IMR-90 (cell line): ENCODE data around the gene RASGRP3. TPM values are rescaled to one million over a fixed set of nuclear protein-coding genes. Genes with fewer than 3 reads are reported as not detected.
A peak's percentile ranks its signal among the peaks of the same experiment; 100 is the strongest.

Source experiments
- ATAC-seq: fragments of 200-7000 bp; cut with Tn5 transposase; 2 replicates; pipeline ENCODE4 v1.9.1; 2020; ENCODE audit warnings: low read depth, mild to moderate bottlenecking, moderate library complexity
- BruUV-seq: library from RNA; stranded (reverse); fragments of 400-500 nt; replicated peaks from 2 replicates; lab custom pipeline; 2021; lab: Mats Ljungman, UMichigan
- CTCF ChIA-PET: fragments of 300-600 bp; formaldehyde crosslinking; extraction: SDS; loops from one replicate; lab custom pipeline; 2021; ENCODE audit warnings: antibody characterized with exemption; lab: Yijun Ruan, JAX
- POLR2A ChIA-PET: fragments of 300-600 bp; sonication (Branson Sonifier 250); formaldehyde crosslinking; loops from one replicate; lab custom pipeline; 2022; ENCODE audit warnings: antibody characterized with exemption; ENCODE audit not compliant: unreplicated experiment; lab: Charles Lee
- DNase-seq: peaks from one replicate; pipeline ENCODE4 v3.0.0; 2013
- H2AFZ ChIP-seq: replicated peaks from 2 replicates; pipeline ENCODE3; 2013; ENCODE audit warnings: low read length, mild to moderate bottlenecking; ENCODE audit not compliant: poor library complexity
- H2AK5ac ChIP-seq: 2 replicates; pipeline ENCODE4 v1.6.1; 2013; ENCODE audit warnings: low read depth, low read length, inconsistent platforms
- H2AK9ac ChIP-seq: replicated peaks from 2 replicates; pipeline ENCODE3; 2013; ENCODE audit warnings: mild to moderate bottlenecking, low read depth, low read length, moderate library complexity; ENCODE audit not compliant: poor library complexity
- H2BK120ac ChIP-seq: 2 replicates; pipeline ENCODE4 v1.6.1; 2013; ENCODE audit warnings: low read depth, low read length, inconsistent platforms
- H2BK15ac ChIP-seq: 3 replicates; pipeline ENCODE4 v1.6.1; 2013; ENCODE audit warnings: low read depth, low read length, inconsistent platforms
- H2BK20ac ChIP-seq: 2 replicates; pipeline ENCODE4 v1.6.1; 2013; ENCODE audit warnings: low read depth, mild to moderate bottlenecking, inconsistent platforms, low read length, moderate library complexity
- H2BK5ac ChIP-seq: 2 replicates; pipeline ENCODE4 v1.6.1; 2013; ENCODE audit warnings: mild to moderate bottlenecking, low read depth, low read length, inconsistent platforms; ENCODE audit not compliant: poor library complexity, severe bottlenecking
- H3K14ac ChIP-seq: replicated peaks from 2 replicates; pipeline ENCODE4 v1.6.1; 2013; ENCODE audit warnings: low read depth, low read length, inconsistent platforms
- H3K18ac ChIP-seq: 2 replicates; pipeline ENCODE4 v1.6.1; 2013; ENCODE audit warnings: low read depth, low read length, control low read depth
- H3K23ac ChIP-seq: 2 replicates; pipeline ENCODE4 v1.6.1; 2013; ENCODE audit warnings: low read depth, low read length, inconsistent platforms
- H3K27ac ChIP-seq: 2 replicates; pipeline ENCODE4 v1.5.1; 2013; ENCODE audit warnings: mild to moderate bottlenecking, control low read depth, low read length; ENCODE audit not compliant: insufficient read depth
- H3K27me3 ChIP-seq: 2 replicates; pipeline ENCODE4 v1.6.1; 2013; ENCODE audit warnings: low read length; ENCODE audit not compliant: control insufficient read depth, insufficient read depth
- H3K36me3 ChIP-seq: 2 replicates; pipeline ENCODE4 v1.6.1; 2013; ENCODE audit warnings: low read length, mixed read lengths; ENCODE audit not compliant: control insufficient read depth, insufficient read depth
- H3K4ac ChIP-seq: 2 replicates; pipeline ENCODE4 v1.6.1; 2013; ENCODE audit warnings: low read depth, low read length, inconsistent platforms
- H3K4me1 ChIP-seq: 2 replicates; pipeline ENCODE4 v1.6.1; 2013; ENCODE audit warnings: low read length, mixed read lengths; ENCODE audit not compliant: control insufficient read depth, insufficient read depth
- H3K4me2 ChIP-seq: 2 replicates; pipeline ENCODE4 v1.6.1; 2013; ENCODE audit warnings: low read depth, mild to moderate bottlenecking, control low read depth, low read length, moderate library complexity
- H3K4me3 ChIP-seq: 2 replicates; pipeline ENCODE4 v1.5.1; 2013; ENCODE audit warnings: low read depth, mild to moderate bottlenecking, control low read depth, low read length, moderate library complexity; ENCODE audit not compliant: insufficient read depth
- H3K56ac ChIP-seq: 2 replicates; pipeline ENCODE4 v1.6.1; 2013; ENCODE audit warnings: low read length, inconsistent platforms; ENCODE audit not compliant: insufficient read depth; ENCODE audit errors: extremely low read depth
- H3K79me1 ChIP-seq, 2 experiments: 2 replicates each; pipeline ENCODE4 v1.6.1; 2013; ENCODE audit warnings: low read length in 2 of 2, inconsistent platforms in 1 of 2, low read depth in 1 of 2
- H3K9ac ChIP-seq: 2 replicates; pipeline ENCODE4 v1.6.1; 2013; ENCODE audit warnings: low read depth, low read length, control low read depth
- H3K9me1 ChIP-seq: 2 replicates; pipeline ENCODE4 v1.6.1; 2013; ENCODE audit warnings: low read length, inconsistent platforms; ENCODE audit not compliant: insufficient read depth
- H3K9me3 ChIP-seq: 2 replicates; pipeline ENCODE4 v1.6.1; 2013; ENCODE audit warnings: low read length; ENCODE audit not compliant: control insufficient read depth, insufficient read depth
- H4K20me1 ChIP-seq: 2 replicates; pipeline ENCODE4 v1.6.1; 2013; ENCODE audit warnings: low read length, inconsistent platforms; ENCODE audit not compliant: insufficient read depth
- H4K5ac ChIP-seq: 2 replicates; pipeline ENCODE4 v1.6.1; 2013; ENCODE audit warnings: mild to moderate bottlenecking, low read depth, low read length, control low read depth
- H4K8ac ChIP-seq, 2 experiments: 2 replicates each; pipeline ENCODE4 v1.6.1; 2013; ENCODE audit warnings: low read depth in 2 of 2, low read length in 2 of 2, control low read depth in 1 of 2, inconsistent platforms in 1 of 2
- H4K91ac ChIP-seq: 2 replicates; pipeline ENCODE4 v1.6.1; 2013; ENCODE audit warnings: low read depth, low read length, inconsistent platforms; ENCODE audit not compliant: insufficient read depth
- BHLHE40 ChIP-seq: fragments of 150-350 bp; IDR thresholded peaks from 2 replicates; pipeline ENCODE4 v1.6.1; 2016; ENCODE audit warnings: mild to moderate bottlenecking, low read depth, low read length
- CEBPB ChIP-seq: IDR thresholded peaks from 2 replicates; pipeline ENCODE4 v1.6.1; 2012; ENCODE audit warnings: low read depth, low read length, improper control_type of control experiment
- CHD1 ChIP-seq: IDR thresholded peaks from 2 replicates; pipeline ENCODE4 v1.6.1; 2012; ENCODE audit warnings: low read depth, low read length, improper control_type of control experiment
- CTCF ChIP-seq: conservative IDR thresholded peaks from 2 replicates; pipeline ENCODE4 v1.5.1; 2012; ENCODE audit warnings: mild to moderate bottlenecking, low read depth, low read length, improper control_type of control experiment
- ELK1 ChIP-seq: fragments of 150-350 bp; IDR thresholded peaks from 2 replicates; pipeline ENCODE4 v1.6.1; 2016; ENCODE audit warnings: low read depth, mild to moderate bottlenecking, low read length, moderate library complexity, borderline replicate concordance
- FOS ChIP-seq: fragments of 150-350 bp; IDR thresholded peaks from 2 replicates; pipeline ENCODE4 v1.6.1; 2016; ENCODE audit warnings: low read depth, low read length
- MAFK ChIP-seq: IDR thresholded peaks from 2 replicates; pipeline ENCODE4 v1.6.1; 2012; ENCODE audit warnings: low read depth, low read length, improper control_type of control experiment
- MAZ ChIP-seq: IDR thresholded peaks from 2 replicates; pipeline ENCODE4 v1.6.1; 2012; ENCODE audit warnings: low read depth, mild to moderate bottlenecking, low read length, improper control_type of control experiment, moderate library complexity, borderline replicate concordance
- MXI1 ChIP-seq: IDR thresholded peaks from 2 replicates; pipeline ENCODE4 v1.6.1; 2012; ENCODE audit warnings: low read depth, mild to moderate bottlenecking, low read length, moderate library complexity, borderline replicate concordance
- NFE2L2 ChIP-seq: fragments of 150-350 bp; IDR thresholded peaks from 2 replicates; pipeline ENCODE4 v1.6.1; 2016; ENCODE audit warnings: low read depth, mild to moderate bottlenecking, low read length
- POLR2A ChIP-seq: IDR thresholded peaks from 2 replicates; pipeline ENCODE4 v1.6.1; 2012; ENCODE audit warnings: mild to moderate bottlenecking, low read depth, low read length
- RAD21 ChIP-seq: IDR thresholded peaks from 2 replicates; pipeline ENCODE4 v1.6.1; 2012; ENCODE audit warnings: low read length, improper control_type of control experiment
- RCOR1 ChIP-seq: IDR thresholded peaks from 2 replicates; pipeline ENCODE4 v1.6.1; 2012; ENCODE audit warnings: mild to moderate bottlenecking, low read length, improper control_type of control experiment; ENCODE audit not compliant: insufficient replicate concordance
- RFX5 ChIP-seq: IDR thresholded peaks from 2 replicates; pipeline ENCODE4 v1.8.0; 2012; ENCODE audit warnings: low read depth, mild to moderate bottlenecking, low read length, moderate library complexity
- SMC3 ChIP-seq: fragments of 150-350 bp; IDR thresholded peaks from 2 replicates; pipeline ENCODE4 v1.6.1; 2016; ENCODE audit warnings: low read depth, mild to moderate bottlenecking, antibody characterized with exemption, low read length, moderate library complexity
- USF2 ChIP-seq: fragments of 150-350 bp; IDR thresholded peaks from 2 replicates; pipeline ENCODE4 v1.6.1; 2017; ENCODE audit warnings: mild to moderate bottlenecking, antibody characterized with exemption, low read length, low read depth
- WGBS, 2 experiments: methylation state at CpG; one replicate each; pipeline versions ENCODE4 v1.1.5 to v1.1.7; 2013; ENCODE audit warnings: missing lambda C conversion rate in 2 of 2; ENCODE audit not compliant: insufficient read length in 1 of 2; ENCODE audit errors: extremely low coverage in 2 of 2; 5-methylcytosine and 5-hydroxymethylcytosine counted together
- dilution Hi-C: fragments of 300-500 bp; cut with HindIII; formaldehyde crosslinking; loops from one replicate; pipeline ENCODE4 v1.14.3; 2018; ENCODE audit warnings: low sequenced_read_pairs; ENCODE audit not compliant: unreplicated experiment
- in situ Hi-C: fragments of 300-500 bp; cut with MboI; formaldehyde crosslinking; loops from 3 replicates; pipeline ENCODE4 v1.14.3; 2019; ENCODE audit warnings: low sequenced_read_pairs, inconsistent platforms, mixed read lengths
- intact Hi-C: fragments of 100-400 bp; cut with micrococcal nuclease; formaldehyde crosslinking; loops from 2 replicates; pipeline ENCODE4 v1.10.0; 2022
- polyA plus RNA-seq, 3 experiments: library from polyadenylated mRNA; depleted of rRNA; stranded (reverse); fragments of >200 nt; gene quantifications; 2 replicates each; pipeline ENCODE4 v1.2.3, GENCODE V29; 2012; ENCODE audit warnings: low replicate concordance in 1 of 3
- total RNA-seq: library from RNA; depleted of rRNA; stranded (reverse); fragments of >200 nt; gene quantifications from 2 replicates; pipeline ENCODE4 v1.2.3, GENCODE V29; 2012

RASGRP3 gene
- total and polyA plus RNA-seq, 2 of the 4 experiments (the other 2 are of a cell fraction) = 1.7 to 3.0 TPM

GRCh38 chr2:33512112-33512511 lies 35.7 kb downstream of the RASGRP3 start:
- Histone ChIP-seq H2BK120ac (peak overlapping the region; percentile 81), H3K27ac (no peak overlapping the region), H4K20me1 (no peaks in the 10 kb centered on the region), H2AFZ (no peak overlapping the region), H3K18ac (peak overlapping the region; percentile 2; the same call in 1 of the 2 replicates), H3K14ac (peak overlapping the region; percentile 37; the same call in 1 of the 2 replicates), H3K9me3 (no peaks in the 10 kb centered on the region), H4K5ac (no peak overlapping the region), H3K4me3 (no peak overlapping the region), H3K9ac (no peak overlapping the region), H3K4me1 (peaks cover 4% of the 10 kb centered on the region), H3K23ac (no peak overlapping the region), H2BK15ac (0 out of 3 replicates have a peak overlapping the region, but pooled peaks have one; percentile 34), H3K4me2 (no peak overlapping the region), H3K27me3 (no peaks in the 10 kb centered on the region), H2AK9ac (no peak overlapping the region), H2BK5ac (peak overlapping the region; percentile 33), H3K56ac (no peak overlapping the region), H3K9me1 (peaks cover 3% of the 10 kb centered on the region; the same call in 1 of the 2 replicates), H2BK20ac (peak overlapping the region; percentile 73; the same call in 1 of the 2 replicates), H4K91ac (peak overlapping the region; percentile 90; the same call in 1 of the 2 replicates), H2AK5ac (peak overlapping the region; percentile 70; the same call in 1 of the 2 replicates), H3K4ac (peak overlapping the region; percentile 79), H3K79me1 (no peaks in the 10 kb centered on the region), H4K8ac (no peak overlapping the region), H3K36me3 (no peaks in the 10 kb centered on the region)
- DNase-seq = no peak
- in situ Hi-C loops (no loop called here), dilution Hi-C loops (no loop called here), intact Hi-C loops (no loop called here)
- TF ChIP-seq POLR2A (no peak), MXI1 (no peak), MAFK (no peak), MAZ (no peak), FOS (no peak), CTCF (no peak), RCOR1 (no peak), NFE2L2 (no peak), CHD1 (no peak), SMC3 (no peak), CEBPB (no peak), RFX5 (no peak), ELK1 (no peak), USF2 (no peak), BHLHE40 (no peak), RAD21 (no peak)
- CTCF ChIA-PET = interaction anchor here (0.7 kb wide), 1 partner anchor 65 kb away, joined by 3 read pairs; no protein-coding TSS in a partner anchor
- no peak for ATAC-seq
- POLR2A ChIA-PET = no interaction called here
- BruUV-seq = no TSS peak
- WGBS, 2 experiments = no CpG with 5 or more reads among the region's 5 CpGs
